IMR-90 (cell line): ENCODE measurements around the gene FXYD3. TPM values are rescaled to one million over a fixed set of nuclear protein-coding genes. Genes with fewer than 3 reads are reported as not detected.
A peak's percentile ranks its signal among the peaks of the same experiment; 100 is the strongest.

ENCODE experiments used
- ATAC-seq: fragments of 200-7000 bp; cut with Tn5 transposase; 2 replicates; pipeline ENCODE4 v1.9.1; 2020; ENCODE audit warnings: low read depth, mild to moderate bottlenecking, moderate library complexity
- BruUV-seq: library from RNA; stranded (reverse); fragments of 400-500 nt; replicated peaks from 2 replicates; lab custom pipeline; 2021; lab: Mats Ljungman, UMichigan
- CTCF ChIA-PET: fragments of 300-600 bp; formaldehyde crosslinking; extraction: SDS; loops from one replicate; lab custom pipeline; 2021; ENCODE audit warnings: antibody characterized with exemption; lab: Yijun Ruan, JAX
- POLR2A ChIA-PET: fragments of 300-600 bp; sonication (Branson Sonifier 250); formaldehyde crosslinking; loops from one replicate; lab custom pipeline; 2022; ENCODE audit warnings: antibody characterized with exemption; ENCODE audit not compliant: unreplicated experiment; lab: Charles Lee
- DNase-seq: peaks from one replicate; pipeline ENCODE4 v3.0.0; 2013
- H2AFZ ChIP-seq: replicated peaks from 2 replicates; pipeline ENCODE3; 2013; ENCODE audit warnings: low read length, mild to moderate bottlenecking; ENCODE audit not compliant: poor library complexity
- H2AK5ac ChIP-seq: 2 replicates; pipeline ENCODE4 v1.6.1; 2013; ENCODE audit warnings: low read depth, low read length, inconsistent platforms
- H2AK9ac ChIP-seq: replicated peaks from 2 replicates; pipeline ENCODE3; 2013; ENCODE audit warnings: mild to moderate bottlenecking, low read depth, low read length, moderate library complexity; ENCODE audit not compliant: poor library complexity
- H2BK120ac ChIP-seq: 2 replicates; pipeline ENCODE4 v1.6.1; 2013; ENCODE audit warnings: low read depth, low read length, inconsistent platforms
- H2BK15ac ChIP-seq: 3 replicates; pipeline ENCODE4 v1.6.1; 2013; ENCODE audit warnings: low read depth, low read length, inconsistent platforms
- H2BK20ac ChIP-seq: 2 replicates; pipeline ENCODE4 v1.6.1; 2013; ENCODE audit warnings: low read depth, mild to moderate bottlenecking, inconsistent platforms, low read length, moderate library complexity
- H2BK5ac ChIP-seq: 2 replicates; pipeline ENCODE4 v1.6.1; 2013; ENCODE audit warnings: mild to moderate bottlenecking, low read depth, low read length, inconsistent platforms; ENCODE audit not compliant: poor library complexity, severe bottlenecking
- H3K14ac ChIP-seq: replicated peaks from 2 replicates; pipeline ENCODE4 v1.6.1; 2013; ENCODE audit warnings: low read depth, low read length, inconsistent platforms
- H3K18ac ChIP-seq: 2 replicates; pipeline ENCODE4 v1.6.1; 2013; ENCODE audit warnings: low read depth, low read length, control low read depth
- H3K23ac ChIP-seq: 2 replicates; pipeline ENCODE4 v1.6.1; 2013; ENCODE audit warnings: low read depth, low read length, inconsistent platforms
- H3K27ac ChIP-seq: 2 replicates; pipeline ENCODE4 v1.5.1; 2013; ENCODE audit warnings: mild to moderate bottlenecking, control low read depth, low read length; ENCODE audit not compliant: insufficient read depth
- H3K27me3 ChIP-seq: 2 replicates; pipeline ENCODE4 v1.6.1; 2013; ENCODE audit warnings: low read length; ENCODE audit not compliant: control insufficient read depth, insufficient read depth
- H3K36me3 ChIP-seq: 2 replicates; pipeline ENCODE4 v1.6.1; 2013; ENCODE audit warnings: low read length, mixed read lengths; ENCODE audit not compliant: control insufficient read depth, insufficient read depth
- H3K4ac ChIP-seq: 2 replicates; pipeline ENCODE4 v1.6.1; 2013; ENCODE audit warnings: low read depth, low read length, inconsistent platforms
- H3K4me1 ChIP-seq: 2 replicates; pipeline ENCODE4 v1.6.1; 2013; ENCODE audit warnings: low read length, mixed read lengths; ENCODE audit not compliant: control insufficient read depth, insufficient read depth
- H3K4me2 ChIP-seq: 2 replicates; pipeline ENCODE4 v1.6.1; 2013; ENCODE audit warnings: low read depth, mild to moderate bottlenecking, control low read depth, low read length, moderate library complexity
- H3K4me3 ChIP-seq: 2 replicates; pipeline ENCODE4 v1.5.1; 2013; ENCODE audit warnings: low read depth, mild to moderate bottlenecking, control low read depth, low read length, moderate library complexity; ENCODE audit not compliant: insufficient read depth
- H3K56ac ChIP-seq: 2 replicates; pipeline ENCODE4 v1.6.1; 2013; ENCODE audit warnings: low read length, inconsistent platforms; ENCODE audit not compliant: insufficient read depth; ENCODE audit errors: extremely low read depth
- H3K79me1 ChIP-seq, 2 experiments: 2 replicates each; pipeline ENCODE4 v1.6.1; 2013; ENCODE audit warnings: low read length in 2 of 2, inconsistent platforms in 1 of 2, low read depth in 1 of 2
- H3K9ac ChIP-seq: 2 replicates; pipeline ENCODE4 v1.6.1; 2013; ENCODE audit warnings: low read depth, low read length, control low read depth
- H3K9me1 ChIP-seq: 2 replicates; pipeline ENCODE4 v1.6.1; 2013; ENCODE audit warnings: low read length, inconsistent platforms; ENCODE audit not compliant: insufficient read depth
- H3K9me3 ChIP-seq: 2 replicates; pipeline ENCODE4 v1.6.1; 2013; ENCODE audit warnings: low read length; ENCODE audit not compliant: control insufficient read depth, insufficient read depth
- H4K20me1 ChIP-seq: 2 replicates; pipeline ENCODE4 v1.6.1; 2013; ENCODE audit warnings: low read length, inconsistent platforms; ENCODE audit not compliant: insufficient read depth
- H4K5ac ChIP-seq: 2 replicates; pipeline ENCODE4 v1.6.1; 2013; ENCODE audit warnings: mild to moderate bottlenecking, low read depth, low read length, control low read depth
- H4K8ac ChIP-seq, 2 experiments: 2 replicates each; pipeline ENCODE4 v1.6.1; 2013; ENCODE audit warnings: low read depth in 2 of 2, low read length in 2 of 2, control low read depth in 1 of 2, inconsistent platforms in 1 of 2
- H4K91ac ChIP-seq: 2 replicates; pipeline ENCODE4 v1.6.1; 2013; ENCODE audit warnings: low read depth, low read length, inconsistent platforms; ENCODE audit not compliant: insufficient read depth
- BHLHE40 ChIP-seq: fragments of 150-350 bp; IDR thresholded peaks from 2 replicates; pipeline ENCODE4 v1.6.1; 2016; ENCODE audit warnings: mild to moderate bottlenecking, low read depth, low read length
- CHD1 ChIP-seq: IDR thresholded peaks from 2 replicates; pipeline ENCODE4 v1.6.1; 2012; ENCODE audit warnings: low read depth, low read length, improper control_type of control experiment
- FOS ChIP-seq: fragments of 150-350 bp; IDR thresholded peaks from 2 replicates; pipeline ENCODE4 v1.6.1; 2016; ENCODE audit warnings: low read depth, low read length
- MAFK ChIP-seq: IDR thresholded peaks from 2 replicates; pipeline ENCODE4 v1.6.1; 2012; ENCODE audit warnings: low read depth, low read length, improper control_type of control experiment
- MAZ ChIP-seq: IDR thresholded peaks from 2 replicates; pipeline ENCODE4 v1.6.1; 2012; ENCODE audit warnings: low read depth, mild to moderate bottlenecking, low read length, improper control_type of control experiment, moderate library complexity, borderline replicate concordance
- MXI1 ChIP-seq: IDR thresholded peaks from 2 replicates; pipeline ENCODE4 v1.6.1; 2012; ENCODE audit warnings: low read depth, mild to moderate bottlenecking, low read length, moderate library complexity, borderline replicate concordance
- NFE2L2 ChIP-seq: fragments of 150-350 bp; IDR thresholded peaks from 2 replicates; pipeline ENCODE4 v1.6.1; 2016; ENCODE audit warnings: low read depth, mild to moderate bottlenecking, low read length
- POLR2A ChIP-seq: IDR thresholded peaks from 2 replicates; pipeline ENCODE4 v1.6.1; 2012; ENCODE audit warnings: mild to moderate bottlenecking, low read depth, low read length
- RAD21 ChIP-seq: IDR thresholded peaks from 2 replicates; pipeline ENCODE4 v1.6.1; 2012; ENCODE audit warnings: low read length, improper control_type of control experiment
- RCOR1 ChIP-seq: IDR thresholded peaks from 2 replicates; pipeline ENCODE4 v1.6.1; 2012; ENCODE audit warnings: mild to moderate bottlenecking, low read length, improper control_type of control experiment; ENCODE audit not compliant: insufficient replicate concordance
- RFX5 ChIP-seq: IDR thresholded peaks from 2 replicates; pipeline ENCODE4 v1.8.0; 2012; ENCODE audit warnings: low read depth, mild to moderate bottlenecking, low read length, moderate library complexity
- SMC3 ChIP-seq: fragments of 150-350 bp; IDR thresholded peaks from 2 replicates; pipeline ENCODE4 v1.6.1; 2016; ENCODE audit warnings: low read depth, mild to moderate bottlenecking, antibody characterized with exemption, low read length, moderate library complexity
- WGBS, 2 experiments: methylation state at CpG; one replicate each; pipeline versions ENCODE4 v1.1.5 to v1.1.7; 2013; ENCODE audit warnings: missing lambda C conversion rate in 2 of 2; ENCODE audit not compliant: insufficient read length in 1 of 2; ENCODE audit errors: extremely low coverage in 2 of 2; 5-methylcytosine and 5-hydroxymethylcytosine counted together
- dilution Hi-C: fragments of 300-500 bp; cut with HindIII; formaldehyde crosslinking; loops from one replicate; pipeline ENCODE4 v1.14.3; 2018; ENCODE audit warnings: low sequenced_read_pairs; ENCODE audit not compliant: unreplicated experiment
- in situ Hi-C: fragments of 300-500 bp; cut with MboI; formaldehyde crosslinking; loops from 3 replicates; pipeline ENCODE4 v1.14.3; 2019; ENCODE audit warnings: low sequenced_read_pairs, inconsistent platforms, mixed read lengths
- intact Hi-C: fragments of 100-400 bp; cut with micrococcal nuclease; formaldehyde crosslinking; loops from 2 replicates; pipeline ENCODE4 v1.10.0; 2022
- polyA plus RNA-seq, 3 experiments: library from polyadenylated mRNA; depleted of rRNA; stranded (reverse); fragments of >200 nt; gene quantifications; 2 replicates each; pipeline ENCODE4 v1.2.3, GENCODE V29; 2012; ENCODE audit warnings: low replicate concordance in 1 of 3
- total RNA-seq: library from RNA; depleted of rRNA; stranded (reverse); fragments of >200 nt; gene quantifications from 2 replicates; pipeline ENCODE4 v1.2.3, GENCODE V29; 2012
- TF ChIP-seq, protein P1 (sequence below): conservative IDR thresholded peaks from 2 replicates; pipeline ENCODE4 v1.5.1; 2012; ENCODE audit warnings: mild to moderate bottlenecking, low read depth, low read length, improper control_type of control experiment

FXYD3 gene
- total and polyA plus RNA-seq, 2 of the 4 experiments (the other 2 are of a cell fraction) = not detected

DNA sequence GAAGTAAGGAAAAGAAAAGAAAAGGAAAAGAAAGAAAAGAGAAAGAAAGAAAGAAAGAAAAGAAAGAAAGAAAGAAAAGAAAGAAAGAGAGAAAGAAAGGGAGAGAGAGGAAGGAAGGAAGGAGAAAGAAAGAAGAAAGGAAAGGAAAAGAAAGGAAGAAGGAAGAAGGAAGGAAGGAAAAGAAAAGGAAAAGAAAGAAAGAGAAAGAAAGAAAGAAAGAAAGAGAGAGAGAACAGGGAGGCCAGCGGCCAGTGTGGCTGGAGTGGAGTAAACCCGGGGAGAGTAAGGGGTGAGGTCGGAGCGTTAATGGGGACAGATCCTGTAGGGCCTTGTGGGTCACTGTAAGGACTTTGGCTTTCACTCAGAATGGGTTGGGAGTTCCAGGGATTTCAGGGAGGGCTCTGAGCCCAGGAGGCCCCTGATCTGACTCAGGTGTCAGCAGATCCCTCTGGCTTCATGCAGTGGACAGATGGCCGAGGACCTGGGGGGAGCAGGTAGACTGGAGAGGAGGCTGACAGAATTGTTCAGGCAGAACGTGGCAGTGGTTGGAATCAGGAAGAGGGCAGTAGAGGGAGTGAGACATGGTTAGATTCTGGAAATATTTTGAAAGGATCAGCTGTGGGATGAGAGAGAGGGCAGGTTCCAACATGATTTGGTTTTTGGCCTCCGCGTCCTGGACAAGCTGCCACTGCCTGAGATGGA is 19.8 kb upstream of the FXYD3 start:
- no peak overlapping the region for H3K23ac ChIP-seq
- BruUV-seq = no TSS peak
- no peak for DNase-seq
- no peak overlapping the region for H3K18ac ChIP-seq
- H4K8ac ChIP-seq = no peak overlapping the region
- H3K9me1 ChIP-seq = no peaks in the 10 kb centered on the region
- H3K36me3 ChIP-seq = no peaks in the 10 kb centered on the region
- H2BK20ac ChIP-seq = no peak overlapping the region
- TF ChIP-seq RFX5 = no peak
- TF ChIP-seq RAD21 = no peak
- no peak for TF ChIP-seq MAZ
- no peak for TF ChIP-seq NFE2L2
- no peak for TF ChIP-seq MAFK
- no peak for TF ChIP-seq SMC3
- TF ChIP-seq CHD1 = no peak
- no peak for TF ChIP-seq MXI1
- no peak for TF ChIP-seq POLR2A
- TF ChIP-seq BHLHE40 = no peak
- no peak for TF ChIP-seq RCOR1
- no peak for TF ChIP-seq FOS
- TF ChIP-seq, protein P1, sequence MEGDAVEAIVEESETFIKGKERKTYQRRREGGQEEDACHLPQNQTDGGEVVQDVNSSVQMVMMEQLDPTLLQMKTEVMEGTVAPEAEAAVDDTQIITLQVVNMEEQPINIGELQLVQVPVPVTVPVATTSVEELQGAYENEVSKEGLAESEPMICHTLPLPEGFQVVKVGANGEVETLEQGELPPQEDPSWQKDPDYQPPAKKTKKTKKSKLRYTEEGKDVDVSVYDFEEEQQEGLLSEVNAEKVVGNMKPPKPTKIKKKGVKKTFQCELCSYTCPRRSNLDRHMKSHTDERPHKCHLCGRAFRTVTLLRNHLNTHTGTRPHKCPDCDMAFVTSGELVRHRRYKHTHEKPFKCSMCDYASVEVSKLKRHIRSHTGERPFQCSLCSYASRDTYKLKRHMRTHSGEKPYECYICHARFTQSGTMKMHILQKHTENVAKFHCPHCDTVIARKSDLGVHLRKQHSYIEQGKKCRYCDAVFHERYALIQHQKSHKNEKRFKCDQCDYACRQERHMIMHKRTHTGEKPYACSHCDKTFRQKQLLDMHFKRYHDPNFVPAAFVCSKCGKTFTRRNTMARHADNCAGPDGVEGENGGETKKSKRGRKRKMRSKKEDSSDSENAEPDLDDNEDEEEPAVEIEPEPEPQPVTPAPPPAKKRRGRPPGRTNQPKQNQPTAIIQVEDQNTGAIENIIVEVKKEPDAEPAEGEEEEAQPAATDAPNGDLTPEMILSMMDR = no peak
- H3K79me1 ChIP-seq = no peaks in the 10 kb centered on the region
- no peaks in the 10 kb centered on the region for H3K4me1 ChIP-seq
- H3K9me3 ChIP-seq = no peaks in the 10 kb centered on the region
- no peaks in the 10 kb centered on the region for H4K20me1 ChIP-seq
- H2BK15ac ChIP-seq = no peak overlapping the region
- no peak overlapping the region for H4K5ac ChIP-seq
- no peak overlapping the region for H3K4ac ChIP-seq
- H2AK9ac ChIP-seq = no peak overlapping the region
- intact Hi-C loops (no loop called here), dilution Hi-C loops (no loop called here), in situ Hi-C loops (no loop called here)
- H3K14ac ChIP-seq = no peak overlapping the region
- no peak overlapping the region for H2BK5ac ChIP-seq
- H4K91ac ChIP-seq = no peak overlapping the region
- no peak overlapping the region for H3K4me2 ChIP-seq
- ChIA-PET POLR2A (no interaction called here), CTCF (no interaction called here)
- peaks cover 3% of the 10 kb centered on the region; the same call in 1 of the 2 replicates for H3K27me3 ChIP-seq
- 66% methylated on average over 5 of the region's 8 CpGs; no CpG with 5 or more reads in 1 of the 2 experiments for WGBS, 2 experiments
- H2AK5ac ChIP-seq = no peak overlapping the region
- no peak overlapping the region for H3K9ac ChIP-seq
- no peak overlapping the region for H3K4me3 ChIP-seq
- H2AFZ ChIP-seq = no peak overlapping the region
- ATAC-seq = peak; percentile 27; the same call in 1 of the 2 replicates
- no peak overlapping the region for H3K27ac ChIP-seq
- H2BK120ac ChIP-seq = no peak overlapping the region
- no peak overlapping the region for H3K56ac ChIP-seq
